K562 (cell line): Measurements from ENCODE around the gene MMP20. TPM values are rescaled to one million over a fixed set of nuclear protein-coding genes. Genes with fewer than 3 reads are reported as not detected.

Experiments used
- ATAC-seq: fragments of 200-7000 bp; cut with Tn5 transposase; 3 replicates; pipeline ENCODE4 v1.9.1; 2020; ENCODE audit warnings: moderate library complexity
- BruUV-seq: library from RNA; stranded (reverse); fragments of 400-500 nt; replicated peaks from 2 replicates; lab custom pipeline; 2021; lab: Mats Ljungman, UMichigan
- CTCF ChIA-PET: fragments of 300-600 bp; formaldehyde crosslinking; extraction: SDS; loops from one replicate; lab custom pipeline; 2021; ENCODE audit warnings: low intra/inter-chr PET ratio; lab: Yijun Ruan, JAX
- POLR2A ChIA-PET: fragments of 300-600, 350-650 bp; sonication (Branson Sonifier 250); formaldehyde crosslinking; extraction: SDS; loops from one replicate; lab custom pipeline; 2021; ENCODE audit warnings: antibody characterized with exemption, inconsistent platforms; lab: Yijun Ruan, JAX
- DNase-seq, 4 experiments: peaks; one replicate each; pipeline versions ENCODE4 v3.0.0 to v3.0.0-alpha.2; 2011 to 2018; ENCODE audit warnings: low spot score in 3 of 4, mixed read lengths in 3 of 4; ENCODE audit errors: extremely low read depth in 1 of 4
- FAIRE-seq: peaks from 2 replicates; lab custom pipeline; 2011; peaks lifted over from hg19 to GRCh38; lab: Jason Lieb, UNC
- H2AFZ ChIP-seq: 2 replicates; pipeline ENCODE4 v1.6.0; 2011; ENCODE audit warnings: low read depth, low read length, control low read depth, inconsistent platforms
- H3K27ac ChIP-seq: fragments of 200-600 bp; 3 replicates; pipeline ENCODE4 v1.8.0; 2011; ENCODE audit warnings: low read depth, mild to moderate bottlenecking, control low read depth, inconsistent platforms, low read length, moderate library complexity, mixed read lengths; ENCODE audit errors: extremely low read depth
- H3K27me3 ChIP-seq, 2 experiments: fragments of 300-600 bp in 1 of 2; 2 replicates in 1 of 2; 3 replicates in 1 of 2; pipeline versions ENCODE4 v1.6.0 to v1.8.0; 2011; ENCODE audit warnings: inconsistent platforms in 2 of 2, low read length in 2 of 2, mild to moderate bottlenecking in 1 of 2, mixed read lengths in 1 of 2, moderate library complexity in 1 of 2; ENCODE audit not compliant: control insufficient read depth in 2 of 2, insufficient read depth in 2 of 2
- H3K36me3 ChIP-seq: fragments of 300-600 bp; 3 replicates; pipeline ENCODE4 v1.8.0; 2011; ENCODE audit warnings: mild to moderate bottlenecking, low read length, inconsistent platforms; ENCODE audit not compliant: control insufficient read depth, insufficient read depth
- H3K4me1 ChIP-seq, 2 experiments: fragments of 200-600 bp in 1 of 2; replicated peaks in 1 of 2; 2 replicates in 1 of 2; 3 replicates in 1 of 2; pipeline versions ENCODE4 v1.5.1 to v1.8.0; 2011; ENCODE audit warnings: inconsistent platforms in 2 of 2, low read length in 2 of 2, mild to moderate bottlenecking in 1 of 2, mixed read lengths in 1 of 2, moderate library complexity in 1 of 2; ENCODE audit not compliant: control insufficient read depth in 2 of 2, insufficient read depth in 2 of 2
- H3K4me2 ChIP-seq: 2 replicates; pipeline ENCODE4 v1.6.1; 2011; ENCODE audit warnings: low read length, control low read depth, inconsistent platforms, mixed read lengths; ENCODE audit not compliant: insufficient read depth
- H3K4me3 ChIP-seq: fragments of 200-600 bp; sonication (generic), shearing (Covaris generic); 2 replicates; pipeline ENCODE4 v1.5.1; 2016; ENCODE audit warnings: control low read depth, inconsistent platforms
- H3K79me2 ChIP-seq: fragments of 200-600 bp; 3 replicates; pipeline ENCODE4 v1.8.0; 2011; ENCODE audit warnings: low read length, inconsistent platforms; ENCODE audit not compliant: control insufficient read depth, insufficient read depth
- H3K9ac ChIP-seq, 2 experiments: 2 replicates each; pipeline versions ENCODE4 v1.6.0 to v1.6.1; 2011; ENCODE audit warnings: low read depth in 2 of 2, low read length in 2 of 2, control low read depth in 1 of 2, inconsistent platforms in 1 of 2, mild to moderate bottlenecking in 1 of 2, mixed read lengths in 1 of 2; ENCODE audit not compliant: insufficient read depth in 1 of 2
- H3K9me1 ChIP-seq: one replicate; pipeline ENCODE4 v1.6.0; 2011; ENCODE audit warnings: inconsistent platforms, mild to moderate bottlenecking, low read length, moderate library complexity; ENCODE audit not compliant: control insufficient read depth, insufficient read depth
- H3K9me3 ChIP-seq: replicated peaks from 2 replicates; pipeline ENCODE4 v1.5.1; 2011; ENCODE audit warnings: low read depth, low read length, inconsistent platforms; ENCODE audit not compliant: control insufficient read depth, insufficient read depth
- H4K20me1 ChIP-seq: replicated peaks from 2 replicates; pipeline ENCODE4 v1.6.1; 2011; ENCODE audit warnings: low read length, inconsistent platforms, mixed read lengths; ENCODE audit not compliant: control insufficient read depth, insufficient read depth
- CBX5 ChIP-seq: IDR thresholded peaks from 2 replicates; pipeline ENCODE4 v1.6.1; 2014; ENCODE audit warnings: low read depth, borderline replicate concordance
- GTF2B ChIP-seq: IDR thresholded peaks from 2 replicates; pipeline ENCODE4 v1.6.1; 2011; ENCODE audit not compliant: insufficient read length; ENCODE audit errors: extremely low read depth
- HMBOX1 ChIP-seq: sonication (generic); IDR thresholded peaks from 2 replicates; pipeline ENCODE4 v1.6.1; 2016
- HMG20B ChIP-seq: fragments of 250-450 bp; sonication (Bioruptor Pico); IDR thresholded peaks from 2 replicates; pipeline ENCODE4 v1.5.0; 2021; ENCODE audit warnings: mild to moderate bottlenecking
- MTF1 ChIP-seq: fragments of 250-450 bp; sonication (Bioruptor Pico); IDR thresholded peaks from 2 replicates; pipeline ENCODE4 v1.9.0; 2021; ENCODE audit warnings: moderate library complexity, mild to moderate bottlenecking, inconsistent platforms, borderline replicate concordance
- NONO ChIP-seq, 2 experiments: fragments of 200-400 bp in 1 of 2; fragments of 450-650 bp in 1 of 2; formaldehyde crosslinking in 1 of 2; IDR thresholded peaks; 2 replicates each; pipeline ENCODE4 v1.6.1; 2017; ENCODE audit warnings: low read depth in 2 of 2, mild to moderate bottlenecking in 2 of 2, moderate library complexity in 2 of 2, low read length in 1 of 2
- PCBP1 ChIP-seq: fragments of 200-400 bp; formaldehyde crosslinking; IDR thresholded peaks from 2 replicates; pipeline ENCODE4 v1.6.1; 2018; ENCODE audit warnings: mild to moderate bottlenecking, low read depth, low read length; ENCODE audit not compliant: poor library complexity, severe bottlenecking
- PTBP1 ChIP-seq: fragments of 200-400 bp; formaldehyde crosslinking; IDR thresholded peaks from 2 replicates; pipeline ENCODE4 v1.6.1; 2017; ENCODE audit warnings: low read depth, low read length
- RHOXF2B ChIP-seq: fragments of 250-450 bp; sonication (Bioruptor Pico); conservative IDR thresholded peaks from 2 replicates; pipeline ENCODE4 v1.5.1; 2021
- SNIP1 ChIP-seq: fragments of 450-650 bp; IDR thresholded peaks from 2 replicates; pipeline ENCODE4 v1.7.1; 2017; ENCODE audit warnings: low read depth, mild to moderate bottlenecking
- ZBTB43 ChIP-seq: sonication (generic); formaldehyde crosslinking; IDR thresholded peaks from 2 replicates; pipeline ENCODE4 v1.8.0; 2023; ENCODE audit warnings: mild to moderate bottlenecking, missing genetic modification reagents
- ZBTB9 ChIP-seq: fragments of 450-650 bp; formaldehyde crosslinking; IDR thresholded peaks from 2 replicates; pipeline ENCODE4 v1.4.0; 2020; ENCODE audit warnings: mild to moderate bottlenecking, moderate library complexity
- ZC3H11A ChIP-seq: IDR thresholded peaks from 2 replicates; pipeline ENCODE4 v1.6.1; 2012; ENCODE audit warnings: low read depth, low read length, improper control_type of control experiment
- ZFP30 ChIP-seq: fragments of 250-450 bp; sonication (Bioruptor Pico); IDR thresholded peaks from 2 replicates; pipeline ENCODE4 v1.8.0; 2022; ENCODE audit warnings: moderate library complexity, mild to moderate bottlenecking, inconsistent platforms, borderline replicate concordance
- ZNF512 ChIP-seq: IDR thresholded peaks from 2 replicates; pipeline ENCODE4 v1.6.1; 2016; ENCODE audit warnings: missing genetic modification characterization, missing compliant biosample characterization
- WGBS: fragments of 100-300 bp; shearing (Covaris generic); methylation state at CpG from one replicate; pipeline ENCODE4 v1.1.6; 2016; ENCODE audit warnings: low coverage, mixed read lengths; ENCODE audit not compliant: insufficient coverage; ENCODE audit errors: missing lambda C conversion rate; 5-methylcytosine and 5-hydroxymethylcytosine counted together
- in situ Hi-C: fragments of 300-500 bp; cut with MboI; formaldehyde crosslinking; loops from 4 replicates; pipeline ENCODE4 v1.15.0; 2018; ENCODE audit warnings: inconsistent platforms, mixed read lengths
- intact Hi-C: fragments of 100-400 bp; cut with micrococcal nuclease; formaldehyde crosslinking; loops from 2 replicates; pipeline ENCODE4 v1.14.2; 2022
- polyA plus RNA-seq, 8 experiments: library from polyadenylated mRNA; depleted of rRNA in 4 of 8; stranded (reverse) in 5 of 8; unstranded in 3 of 8; fragments of >200 nt; fragmentation: Nextera tagmentation in 2 of 8; fragmentation: Illumina TruSeq in 1 of 8; extraction: Ambion mirVana in 2 of 8; extraction: Trizol in 1 of 8; gene quantifications; 2 replicates each; pipeline versions ENCODE4 v1.2.1 to v1.2.3, GENCODE V29; 2011 to 2014; ENCODE audit warnings: inconsistent platforms in 1 of 8, missing spikeins in 1 of 8
- total RNA-seq, 7 experiments: library from RNA; depleted of rRNA in 6 of 7; stranded (reverse); fragments of >200 nt in 6 of 7; fragmentation: Illumina TruSeq in 2 of 7; extraction: Trizol in 2 of 7; gene quantifications; 2 replicates each; pipeline versions ENCODE4 v1.2.1 to v1.2.3, GENCODE V29; 2011 to 2021; ENCODE audit warnings: low replicate concordance in 1 of 7

Gene MMP20
- total and polyA plus RNA-seq, 9 of the 15 experiments (the other 6 are each of a cell fraction or from before 2014, with no cell fraction given): not detected

GRCh38 chr11:102614485-102614884, 10.6 kb downstream of the MMP20 start:
- Histone ChIP-seq H3K27ac (no peak overlapping the region), H4K20me1 (no peaks in the 10 kb centered on the region), H3K4me3 (no peak overlapping the region), H3K9ac (no peak overlapping the region), H3K9me1 (no peaks in the 10 kb centered on the region), H3K4me2 (no peak overlapping the region), H2AFZ (no peak overlapping the region), H3K4me1 (no peaks in the 10 kb centered on the region), H3K79me2 (no peaks in the 10 kb centered on the region), H3K9me3 (no peaks in the 10 kb centered on the region), H3K36me3 (no peaks in the 10 kb centered on the region), H3K27me3 (peaks cover 0 to 10% of the 10 kb centered on the region in 2 experiments; a peak in 2 of 5 replicates)
- no TSS peak for BruUV-seq
- CTCF ChIA-PET: no interaction called here
- TF ChIP-seq PCBP1 (no peak), HMG20B (no peak), MTF1 (CRISPR knock-in tag) (no peak), ZFP30 (no peak), PTBP1 (no peak), NONO (IDR thresholded peaks at IDR 0.05; ENCODE audit: low read depth in 2 of 2, low read length in 1 of 2) (no peak), ZBTB9 (CRISPR knock-in tag) (no peak), ZNF512 (tag) (no peak), RHOXF2B (CRISPR knock-in tag) (no peak), ZC3H11A (no peak), ZBTB43 (no peak), SNIP1 (no peak), GTF2B (no peak), CBX5 (no peak), HMBOX1 (no peak)
- 10% methylated on average over 2 of the region's 2 CpGs for WGBS
- FAIRE-seq (no peak), ATAC-seq (no peak), DNase-seq (no peak)
- POLR2A ChIA-PET: interaction anchor here (1.5 kb wide), 1 partner anchor 52 kb away, joined by 3 read pairs; no protein-coding TSS in a partner anchor
- in situ Hi-C loops: no loop called here
- intact Hi-C loops: loop anchor here (5.0 kb wide), 1 partner anchor 117 kb away; no protein-coding TSS in a partner anchor
